GM19099 (cell line): ENCODE data around the gene OGDH.

ENCODE experiments used
- POLR2A ChIP-seq: IDR thresholded peaks from 3 replicates; pipeline ENCODE4 v1.6.1; 2011; ENCODE audit warnings: low read depth; ENCODE audit not compliant: insufficient read length; ENCODE audit errors: extremely low read depth

The OGDH gene

DNA sequence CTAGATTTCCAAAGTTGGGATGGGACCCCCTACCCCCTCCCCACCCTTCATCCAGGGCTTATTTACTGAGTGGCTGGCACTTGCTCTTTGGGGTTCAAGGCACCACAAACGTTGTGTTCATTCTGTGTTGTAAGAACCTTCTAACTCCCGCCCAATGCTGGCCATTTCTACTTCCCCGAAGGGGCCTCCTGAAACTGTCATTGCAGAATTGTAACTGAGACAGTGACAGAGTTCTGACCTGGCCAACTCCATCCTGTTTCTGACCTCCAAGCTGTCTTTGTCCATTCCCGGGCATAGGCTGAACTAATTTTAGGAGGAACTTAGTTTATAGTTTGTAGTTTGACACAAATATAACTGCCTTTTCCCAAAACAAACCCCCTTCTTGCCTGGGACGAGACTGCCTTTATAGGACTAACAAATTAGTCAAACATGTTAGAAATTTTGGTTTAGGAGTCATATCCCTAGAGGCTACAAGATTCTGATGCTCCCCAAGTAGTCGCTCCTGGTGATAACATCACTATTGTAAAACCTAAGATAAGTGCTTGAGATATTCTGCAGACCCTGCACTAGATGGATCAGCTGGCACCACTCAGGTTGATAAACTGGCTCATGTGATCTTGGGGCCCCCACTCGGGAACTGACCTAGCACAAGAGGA is 107.4 kb downstream of the OGDH start:
- TF ChIP-seq POLR2A: no peak

DNA sequence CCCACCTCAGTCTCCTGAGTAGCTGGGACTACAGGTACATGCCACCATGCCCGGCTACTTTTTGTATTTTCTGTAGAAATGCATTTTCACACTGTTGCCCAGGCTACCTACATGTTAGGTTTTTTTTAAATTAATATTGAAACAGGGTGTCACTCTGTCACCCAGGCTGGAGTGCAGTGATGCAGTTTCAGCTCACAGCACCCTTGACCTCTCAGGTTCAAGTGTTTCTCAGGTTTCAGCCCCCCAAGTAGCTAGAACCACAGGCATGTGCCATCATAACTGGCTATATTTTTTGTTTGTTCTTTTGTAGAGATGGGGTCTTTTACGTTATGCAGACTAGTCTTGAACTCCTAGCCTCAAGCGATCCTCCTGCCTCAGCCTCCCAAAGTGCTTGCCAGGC is 109.8 kb downstream of the OGDH start:
- TF ChIP-seq POLR2A: no peak

DNA sequence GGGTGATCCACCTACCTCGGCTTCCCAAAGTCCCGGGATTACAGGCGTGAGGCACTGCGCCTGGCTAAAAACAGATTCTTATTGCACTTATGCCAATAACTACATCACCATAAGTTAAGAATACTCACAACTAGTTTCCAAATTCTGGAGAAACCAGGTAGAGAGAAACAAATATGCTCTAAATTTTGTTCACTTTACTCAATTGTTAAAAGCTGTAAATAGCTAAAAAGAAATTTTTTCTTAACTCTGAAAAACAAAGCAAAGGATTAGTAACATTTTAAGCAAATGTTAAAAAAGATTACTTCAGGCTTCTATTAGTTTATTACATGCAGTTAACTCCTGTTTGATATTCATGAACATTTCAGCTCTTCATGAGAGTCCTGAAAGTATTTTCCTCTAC is 113.9 kb downstream of the OGDH start:
- TF ChIP-seq POLR2A: no peak

DNA sequence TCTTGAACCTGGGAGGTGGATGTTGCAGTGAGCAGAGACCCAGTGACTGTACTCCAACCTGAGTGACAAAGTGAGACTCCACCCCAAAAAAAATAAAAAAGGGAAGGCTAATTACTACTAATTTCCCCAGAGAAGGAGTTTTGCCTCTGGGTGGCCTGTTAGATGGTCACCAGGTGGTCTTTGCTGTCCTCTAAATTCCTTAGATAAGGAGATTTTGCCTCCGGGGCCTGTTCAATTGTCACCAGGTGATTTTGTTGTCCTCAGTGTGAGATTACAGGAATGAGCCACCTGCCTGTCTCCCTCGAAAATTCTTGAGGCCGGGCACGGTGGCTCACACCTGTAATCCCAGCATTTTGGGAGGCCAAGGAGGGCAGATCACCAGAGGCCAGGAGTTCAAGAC is 117.8 kb downstream of the OGDH start:
- TF ChIP-seq POLR2A: no peak

DNA sequence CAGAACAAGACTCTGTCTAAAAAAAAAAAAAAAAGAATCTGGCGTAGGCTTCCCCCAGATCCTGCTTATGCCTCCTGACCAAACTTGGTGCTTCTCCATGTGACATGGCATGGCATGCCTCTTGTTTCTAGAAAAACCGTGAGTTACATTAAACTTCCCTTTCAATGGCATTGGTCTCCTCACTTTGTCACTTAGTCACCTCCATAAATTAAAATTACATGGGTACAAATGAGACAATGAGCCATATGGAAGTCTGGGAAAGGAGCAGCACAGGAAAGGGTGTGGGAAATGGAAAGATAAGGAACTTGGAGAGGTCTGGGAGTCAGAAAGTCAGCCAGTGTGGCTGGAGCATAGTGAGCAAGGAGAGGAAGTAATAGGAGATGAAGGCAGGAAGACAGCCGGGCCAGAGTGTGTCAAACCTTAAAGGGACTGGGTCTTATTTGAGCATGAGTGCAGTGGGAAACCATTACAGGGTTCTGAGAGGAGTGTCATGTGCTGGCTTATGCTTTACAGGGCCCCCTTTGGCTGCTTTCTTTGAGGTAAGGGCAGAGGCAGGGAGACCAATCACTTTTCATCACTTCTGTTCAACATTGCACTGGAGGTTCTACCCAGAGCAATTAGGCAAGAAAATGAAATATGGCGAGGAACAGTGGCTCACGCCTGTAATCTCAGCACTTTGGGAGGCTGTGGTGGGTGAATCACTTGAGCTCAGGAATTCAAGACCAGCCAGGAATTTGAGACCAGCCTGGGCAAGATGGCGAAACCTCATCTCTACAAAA is 120.9 kb downstream of the OGDH start:
- TF ChIP-seq POLR2A: no peak

DNA sequence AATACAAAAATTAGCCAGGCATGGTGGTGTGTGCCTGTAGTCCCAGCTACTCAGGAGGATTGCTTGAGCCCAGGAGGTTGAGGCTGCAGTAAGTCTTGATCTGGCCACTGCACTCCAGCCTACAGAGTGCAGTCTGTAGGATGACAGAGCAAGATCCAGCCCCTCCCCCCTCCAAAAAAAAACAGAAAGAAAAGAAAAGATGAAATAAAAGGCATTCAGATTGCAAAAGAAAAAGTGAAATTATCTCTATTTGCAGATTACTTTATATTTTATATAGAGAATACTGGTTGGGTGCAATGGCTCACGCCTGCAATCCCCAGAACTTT is 121.5 kb downstream of the OGDH start:
- no peak for TF ChIP-seq POLR2A

DNA sequence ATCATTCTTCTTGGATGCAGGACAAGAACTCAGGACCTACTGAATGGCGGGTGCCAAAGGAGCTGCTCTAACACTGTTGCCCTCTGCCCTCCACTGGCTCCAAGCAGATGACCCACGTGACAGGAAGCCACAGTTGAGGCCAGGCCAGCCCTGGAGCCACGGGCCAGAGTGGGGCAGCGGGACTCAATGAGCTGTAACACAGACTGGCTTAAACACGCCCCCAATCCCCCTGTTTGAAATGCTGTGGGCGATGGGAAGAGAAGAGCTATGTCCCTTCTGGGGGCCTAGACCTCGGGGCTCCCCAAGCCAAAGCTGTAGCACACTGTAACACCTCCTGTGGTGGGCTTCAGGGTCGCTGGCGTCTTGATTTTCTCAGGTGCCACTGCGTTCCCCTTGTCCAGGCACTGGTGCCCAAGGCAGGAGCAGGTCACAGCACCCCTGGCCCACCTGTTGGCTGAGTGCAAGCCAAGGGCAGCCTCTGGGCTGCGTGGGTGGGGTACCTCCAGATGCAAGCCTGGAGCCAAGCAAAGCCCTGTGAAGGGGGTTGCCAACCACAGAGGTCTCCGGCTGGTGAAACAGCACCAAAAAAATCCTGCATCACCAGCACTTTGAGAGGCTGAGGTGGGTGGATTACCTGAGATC is 123.6 kb downstream of the OGDH start:
- no peak for TF ChIP-seq POLR2A

DNA sequence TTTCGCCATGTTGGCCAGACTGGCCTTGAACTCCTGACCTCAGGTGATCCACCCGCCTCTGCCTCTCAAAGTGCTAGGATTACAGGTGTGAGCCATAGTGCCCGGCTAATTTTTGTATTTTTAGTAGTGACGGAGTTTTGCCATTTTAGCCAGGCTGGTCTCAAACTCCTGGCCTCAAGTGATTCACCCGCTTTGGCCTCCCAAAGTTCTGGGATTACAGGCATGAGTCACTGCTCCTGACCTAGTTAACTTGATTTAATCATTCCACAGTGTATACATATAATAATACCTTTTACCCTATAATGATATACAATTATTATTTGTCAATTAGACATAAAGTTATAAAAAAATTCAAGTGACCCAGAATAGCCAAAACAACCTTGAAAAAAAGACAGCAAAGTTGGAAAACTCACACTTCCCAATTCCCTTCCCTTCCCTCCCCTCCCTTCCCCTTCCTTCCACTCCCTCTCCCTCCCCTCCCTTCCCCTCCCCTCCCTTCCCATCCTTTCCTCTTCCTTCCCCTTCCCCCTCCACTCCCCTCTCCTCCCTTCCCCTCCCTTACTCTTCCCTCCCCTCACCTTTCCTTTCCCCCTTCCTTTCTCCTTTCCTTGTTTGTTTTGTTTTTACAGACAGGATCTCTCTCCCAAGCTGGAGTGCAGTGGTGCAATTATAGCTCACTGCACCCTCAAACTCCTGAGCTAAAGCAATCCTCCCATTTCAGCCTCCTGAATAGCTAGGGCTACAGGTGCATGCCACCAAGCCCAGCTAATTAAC is 127.5 kb downstream of the OGDH start:
- TF ChIP-seq POLR2A: no peak

DNA sequence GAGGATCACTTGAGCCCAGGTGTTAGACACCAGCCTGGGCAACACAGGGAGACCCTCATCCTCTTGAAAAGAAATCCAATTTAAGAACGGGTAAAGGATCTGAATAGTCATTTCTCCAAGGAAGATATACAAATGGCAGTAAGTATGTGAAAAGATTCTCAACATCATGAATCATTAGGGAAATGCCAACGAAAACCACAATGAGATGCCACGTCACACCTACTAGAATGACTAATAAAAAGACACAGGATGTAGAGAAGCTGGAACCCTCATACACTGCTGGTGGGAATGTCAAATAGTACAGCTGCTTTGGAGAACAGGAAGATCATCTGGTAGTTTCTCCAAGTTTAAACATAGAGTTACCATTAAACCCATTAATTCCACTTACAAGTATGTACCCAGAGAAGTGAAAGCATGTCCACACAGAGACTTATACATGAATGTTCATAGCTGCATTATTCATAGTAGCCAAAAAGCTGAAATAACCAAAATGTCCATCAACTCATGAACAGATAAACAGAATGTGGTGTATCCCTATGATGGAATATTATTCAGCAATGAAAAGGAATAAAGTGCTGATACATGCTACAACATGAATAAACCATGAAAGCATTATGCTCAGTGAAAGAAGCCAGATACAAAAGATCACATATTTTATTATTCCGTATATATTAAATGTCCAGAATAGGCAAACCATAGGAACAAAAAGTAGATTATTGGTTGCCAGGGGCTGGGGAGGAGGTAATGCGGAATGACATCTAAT is 129.2 kb downstream of the OGDH start:
- TF ChIP-seq POLR2A: no peak

DNA sequence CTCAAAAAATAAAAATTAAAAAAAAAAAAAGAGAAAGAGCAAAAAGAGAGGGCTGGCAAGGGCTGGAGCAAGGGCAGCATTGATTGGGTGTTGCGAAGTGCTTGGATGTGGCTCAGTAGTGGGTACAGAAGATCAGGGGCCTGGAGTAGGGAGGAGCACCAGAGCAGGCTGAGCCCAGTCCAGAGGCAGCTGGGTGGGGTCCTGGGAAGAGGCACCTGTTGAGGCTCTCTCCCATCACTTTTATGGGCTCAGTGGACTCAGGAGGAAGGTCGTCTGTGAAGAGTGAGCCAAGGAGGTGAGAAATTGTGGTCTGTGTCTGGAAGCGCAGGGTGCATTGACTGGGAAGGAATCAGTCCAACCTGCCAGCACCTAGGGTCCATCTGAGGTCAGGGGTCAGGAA is 130.5 kb downstream of the OGDH start:
- TF ChIP-seq POLR2A: no peak

DNA sequence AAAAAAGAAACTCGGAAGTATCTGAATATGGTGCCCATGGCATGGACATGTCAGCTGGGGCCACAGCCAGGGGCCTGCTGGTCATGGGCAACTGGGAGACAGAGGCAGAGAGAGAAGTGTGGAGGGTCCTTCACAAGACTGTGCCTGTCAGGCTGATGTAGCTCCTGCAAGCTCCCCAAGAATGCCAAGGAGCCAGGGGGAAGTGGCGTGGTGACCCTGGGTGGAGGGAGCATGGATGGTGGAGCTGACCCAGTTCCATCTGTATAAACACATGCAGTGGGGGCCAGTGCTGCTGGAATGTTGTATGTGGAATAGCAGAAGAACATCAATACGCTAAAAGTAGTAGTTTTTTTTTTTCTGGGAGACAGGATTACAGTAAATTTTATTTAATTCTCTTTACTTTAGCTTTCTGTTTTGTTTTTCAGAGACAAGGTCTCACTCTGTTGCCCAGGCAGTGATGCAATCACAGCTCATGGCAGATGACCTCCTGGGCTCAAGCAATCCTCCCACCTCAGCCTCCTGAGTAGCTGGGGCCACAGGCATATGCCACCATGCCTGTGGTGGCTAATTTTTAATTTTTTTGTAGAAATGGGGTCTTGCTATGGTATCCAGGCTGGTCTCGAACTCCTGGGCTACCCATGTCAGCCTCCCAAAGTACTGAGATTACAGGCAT is 131.8 kb downstream of the OGDH start:
- no peak for TF ChIP-seq POLR2A

DNA sequence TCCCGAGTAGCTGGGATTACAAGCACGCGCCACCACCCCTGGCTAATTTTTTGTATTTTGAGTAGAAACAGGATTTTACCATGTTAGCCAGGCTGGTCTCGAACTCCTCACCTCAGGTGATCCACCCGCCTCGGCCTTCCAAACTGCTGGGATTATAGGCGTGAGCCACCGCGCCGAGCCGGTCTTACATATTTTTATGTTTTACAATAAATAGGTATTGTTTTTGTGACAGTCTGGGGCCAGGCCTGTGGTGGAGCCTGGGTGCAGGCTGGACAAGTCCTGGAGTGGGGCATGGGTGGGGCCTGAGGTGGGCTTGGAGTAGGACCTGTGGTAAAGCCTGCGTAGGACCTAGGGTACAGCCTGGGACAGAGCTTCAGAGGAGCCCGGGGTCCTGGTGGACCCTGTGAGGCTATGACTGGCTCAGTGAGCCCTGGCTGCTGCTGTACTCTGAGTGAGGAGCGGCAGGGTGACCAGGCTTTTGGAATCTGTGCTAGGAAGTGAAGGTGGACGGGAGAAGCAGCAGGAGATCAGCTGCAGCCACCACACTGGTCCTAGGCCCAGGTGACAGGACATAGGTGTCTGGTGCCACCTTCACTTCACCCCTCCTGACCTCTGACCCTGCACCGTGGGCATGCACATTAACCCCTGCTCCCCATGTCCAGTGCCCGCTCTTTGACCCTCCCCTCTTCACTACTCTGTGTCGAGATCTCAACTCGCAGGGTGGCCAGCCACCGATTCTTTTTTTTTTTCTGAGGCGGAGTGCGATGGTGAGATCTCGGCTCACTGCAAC is 132.6 kb downstream of the OGDH start:
- TF ChIP-seq POLR2A: no peak

DNA sequence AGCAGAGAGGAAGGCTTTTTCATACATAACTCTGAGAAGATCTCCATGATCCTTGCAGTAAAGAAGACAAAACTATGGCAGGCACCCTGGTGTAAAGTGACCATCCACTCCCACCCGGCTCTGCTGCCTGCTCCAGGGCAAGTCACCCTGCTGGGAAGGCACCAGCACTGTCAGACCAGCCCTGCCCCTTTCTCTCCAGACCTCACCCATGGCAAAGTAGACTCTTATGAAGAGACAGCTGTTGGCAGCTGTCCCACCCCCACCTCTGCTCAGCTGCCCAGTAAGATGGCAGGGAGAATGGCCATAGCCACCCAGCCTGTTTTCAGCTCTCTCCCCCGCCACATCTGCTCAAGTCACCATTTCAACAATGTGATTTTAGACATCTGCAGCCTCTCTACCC is 133.6 kb downstream of the OGDH start:
- TF ChIP-seq POLR2A: no peak
